Neural cell (in vitro differentiated cells): ENCODE measurements around the gene PPIB. TPM values are rescaled to one million over a fixed set of nuclear protein-coding genes. Genes with fewer than 3 reads are reported as not detected.

Experiments used
- H2AFZ ChIP-seq: fragments of 200-600, 300-800 bp; sonication (generic), shearing (Covaris generic); 2 replicates; pipeline ENCODE4 v1.6.0; 2014; ENCODE audit warnings: low read depth, mild to moderate bottlenecking, antibody characterized with exemption, low read length, moderate library complexity
- H3F3A ChIP-seq: fragments of 200-600 bp; shearing (Covaris generic); 2 replicates; pipeline ENCODE4 v1.6.1; 2016; ENCODE audit warnings: mild to moderate bottlenecking, moderate library complexity, mixed read lengths, antibody characterized with exemption, low read length; ENCODE audit not compliant: insufficient read depth, poor library complexity, severe bottlenecking
- H3K27ac ChIP-seq: fragments of 200-600, 300-800 bp; sonication (generic), shearing (Covaris generic); 2 replicates; pipeline ENCODE4 v1.5.1; 2014; ENCODE audit warnings: mild to moderate bottlenecking, low read length, moderate library complexity
- H3K27me3 ChIP-seq: fragments of 300-800, 200-600 bp; sonication (generic), shearing (Covaris generic); 2 replicates; pipeline ENCODE4 v1.6.0; 2014; ENCODE audit warnings: mild to moderate bottlenecking, low read depth, low read length, moderate library complexity; ENCODE audit not compliant: insufficient read depth
- H3K36me3 ChIP-seq: fragments of 300-800, 200-600 bp; sonication (generic), shearing (Covaris generic); 2 replicates; pipeline ENCODE4 v1.5.1; 2014; ENCODE audit warnings: mild to moderate bottlenecking, antibody characterized with exemption, low read length, moderate library complexity; ENCODE audit not compliant: insufficient read depth
- H3K4me2 ChIP-seq: fragments of 300-800, 200-600 bp; sonication (generic), shearing (Covaris generic); 2 replicates; pipeline ENCODE4 v1.6.0; 2014; ENCODE audit warnings: mild to moderate bottlenecking, low read length
- H3K4me3 ChIP-seq: fragments of 300-800, 200-600 bp; sonication (generic), shearing (Covaris generic); 2 replicates; pipeline ENCODE4 v1.5.1; 2014; ENCODE audit warnings: mild to moderate bottlenecking, low read length, moderate library complexity
- H3K79me2 ChIP-seq: fragments of 200-600 bp; shearing (Covaris generic); replicated peaks from 2 replicates; pipeline ENCODE4 v1.6.0; 2014; ENCODE audit warnings: mild to moderate bottlenecking, low read length, moderate library complexity; ENCODE audit not compliant: insufficient read depth
- H3K9ac ChIP-seq: fragments of 300-800, 200-600 bp; sonication (generic), shearing (Covaris generic); 2 replicates; pipeline ENCODE4 v1.6.1; 2016; ENCODE audit warnings: mild to moderate bottlenecking, low read length, mixed read lengths
- H3K9me2 ChIP-seq: fragments of 200-600 bp; shearing (Covaris generic); 2 replicates; pipeline ENCODE4 v1.6.1; 2016; ENCODE audit warnings: mild to moderate bottlenecking, low read length, mixed read lengths; ENCODE audit not compliant: insufficient read depth
- H3K9me3 ChIP-seq: fragments of 200-600, 300-800 bp; sonication (generic), shearing (Covaris generic); 2 replicates; pipeline ENCODE4 v1.6.1; 2016; ENCODE audit warnings: mild to moderate bottlenecking, mixed run types, low read length, moderate library complexity, mixed read lengths
- H4K20me1 ChIP-seq: fragments of 200-600 bp; shearing (Covaris generic); 2 replicates; pipeline ENCODE4 v1.6.1; 2016; ENCODE audit warnings: mild to moderate bottlenecking, mixed run types; ENCODE audit not compliant: insufficient read depth
- EP300 ChIP-seq: fragments of 450-650 bp; conservative IDR thresholded peaks from 2 replicates; pipeline ENCODE4 v1.6.1; 2014; ENCODE audit warnings: antibody characterized with exemption, mild to moderate bottlenecking, moderate library complexity; ENCODE audit not compliant: poor library complexity, severe bottlenecking
- EZH2 ChIP-seq: fragments of 200-600, 300-800 bp; shearing (Covaris generic), sonication (generic); IDR thresholded peaks from 2 replicates; pipeline ENCODE4 v1.6.1; 2014; ENCODE audit warnings: antibody characterized with exemption, low read length, borderline replicate concordance, mild to moderate bottlenecking; ENCODE audit not compliant: insufficient read depth, poor library complexity, severe bottlenecking
- MXI1 ChIP-seq: fragments of 450-650 bp; conservative IDR thresholded peaks from 2 replicates; pipeline ENCODE4 v1.6.1; 2014; ENCODE audit warnings: antibody characterized with exemption, mild to moderate bottlenecking; ENCODE audit not compliant: poor library complexity, severe bottlenecking
- POLR2AphosphoS5 ChIP-seq: IDR thresholded peaks from 2 replicates; pipeline ENCODE4 v1.6.1; 2012
- RAD21 ChIP-seq: fragments of 450-650 bp; conservative IDR thresholded peaks from 2 replicates; pipeline ENCODE4 v1.6.1; 2014; ENCODE audit warnings: antibody characterized with exemption, mild to moderate bottlenecking, moderate library complexity
- SMC3 ChIP-seq: fragments of 450-650 bp; conservative IDR thresholded peaks from 2 replicates; pipeline ENCODE4 v1.6.1; 2014; ENCODE audit warnings: antibody characterized with exemption, mild to moderate bottlenecking, moderate library complexity; ENCODE audit not compliant: poor library complexity
- TAF1 ChIP-seq: IDR thresholded peaks from 2 replicates; pipeline ENCODE4 v1.6.1; 2012; ENCODE audit warnings: low read depth
- polyA plus RNA-seq: library from polyadenylated mRNA; depleted of rRNA; stranded (reverse); fragments of >200 nt; gene quantifications from 2 replicates; pipeline ENCODE4 v1.2.3, GENCODE V29; 2014
- TF ChIP-seq, protein P1 (sequence below): fragments of 450-650 bp; IDR thresholded peaks from 2 replicates; pipeline ENCODE4 v1.5.1; 2014; ENCODE audit warnings: antibody characterized with exemption, mild to moderate bottlenecking, moderate library complexity; ENCODE audit not compliant: poor library complexity, severe bottlenecking
- TF ChIP-seq, protein P2 (sequence below): IDR thresholded peaks from 2 replicates; pipeline ENCODE4 v1.6.1; 2012; ENCODE audit warnings: borderline replicate concordance

Gene PPIB
- polyA plus RNA-seq, 1 donor from 2014 or later: 206 TPM

DNA sequence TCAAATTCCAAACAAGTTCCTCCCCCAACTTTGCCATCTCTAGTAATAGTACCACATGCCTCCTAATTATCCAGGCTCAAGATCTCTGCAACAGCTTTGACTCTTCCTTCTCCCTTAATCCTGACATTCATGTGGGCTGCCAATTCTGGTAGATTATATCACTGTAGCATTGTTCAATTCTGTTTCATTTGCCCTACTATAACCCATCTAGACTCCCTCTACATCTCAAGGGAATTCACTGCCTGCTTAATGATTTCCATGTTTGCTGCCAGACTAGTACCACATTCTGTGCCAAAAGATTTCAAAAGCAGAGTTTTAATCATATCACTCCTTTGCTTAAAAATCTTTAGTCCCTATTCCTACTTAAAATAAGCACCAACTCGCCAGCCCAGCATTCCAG is 34.6 kb upstream of the PPIB start:
- Histone ChIP-seq H3F3A (no peaks in the 10 kb centered on the region), H3K4me2 (no peak overlapping the region), H3K9me3 (no peaks in the 10 kb centered on the region), H3K27me3 (no peaks in the 10 kb centered on the region), H2AFZ (no peak overlapping the region), H3K9me2 (no peaks in the 10 kb centered on the region), H4K20me1 (no peaks in the 10 kb centered on the region), H3K27ac (no peak overlapping the region), H3K9ac (no peak overlapping the region), H3K79me2 (no peaks in the 10 kb centered on the region), H3K4me3 (no peak overlapping the region), H3K36me3 (no peaks in the 10 kb centered on the region)
- TF ChIP-seq POLR2AphosphoS5 (no peak), SMC3 (no peak), EP300 (no peak), TAF1 (no peak), EZH2 (no peak), RAD21 (no peak), MXI1 (no peak)
- TF ChIP-seq, protein P1, sequence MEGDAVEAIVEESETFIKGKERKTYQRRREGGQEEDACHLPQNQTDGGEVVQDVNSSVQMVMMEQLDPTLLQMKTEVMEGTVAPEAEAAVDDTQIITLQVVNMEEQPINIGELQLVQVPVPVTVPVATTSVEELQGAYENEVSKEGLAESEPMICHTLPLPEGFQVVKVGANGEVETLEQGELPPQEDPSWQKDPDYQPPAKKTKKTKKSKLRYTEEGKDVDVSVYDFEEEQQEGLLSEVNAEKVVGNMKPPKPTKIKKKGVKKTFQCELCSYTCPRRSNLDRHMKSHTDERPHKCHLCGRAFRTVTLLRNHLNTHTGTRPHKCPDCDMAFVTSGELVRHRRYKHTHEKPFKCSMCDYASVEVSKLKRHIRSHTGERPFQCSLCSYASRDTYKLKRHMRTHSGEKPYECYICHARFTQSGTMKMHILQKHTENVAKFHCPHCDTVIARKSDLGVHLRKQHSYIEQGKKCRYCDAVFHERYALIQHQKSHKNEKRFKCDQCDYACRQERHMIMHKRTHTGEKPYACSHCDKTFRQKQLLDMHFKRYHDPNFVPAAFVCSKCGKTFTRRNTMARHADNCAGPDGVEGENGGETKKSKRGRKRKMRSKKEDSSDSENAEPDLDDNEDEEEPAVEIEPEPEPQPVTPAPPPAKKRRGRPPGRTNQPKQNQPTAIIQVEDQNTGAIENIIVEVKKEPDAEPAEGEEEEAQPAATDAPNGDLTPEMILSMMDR: no peak
- TF ChIP-seq, protein P2, sequence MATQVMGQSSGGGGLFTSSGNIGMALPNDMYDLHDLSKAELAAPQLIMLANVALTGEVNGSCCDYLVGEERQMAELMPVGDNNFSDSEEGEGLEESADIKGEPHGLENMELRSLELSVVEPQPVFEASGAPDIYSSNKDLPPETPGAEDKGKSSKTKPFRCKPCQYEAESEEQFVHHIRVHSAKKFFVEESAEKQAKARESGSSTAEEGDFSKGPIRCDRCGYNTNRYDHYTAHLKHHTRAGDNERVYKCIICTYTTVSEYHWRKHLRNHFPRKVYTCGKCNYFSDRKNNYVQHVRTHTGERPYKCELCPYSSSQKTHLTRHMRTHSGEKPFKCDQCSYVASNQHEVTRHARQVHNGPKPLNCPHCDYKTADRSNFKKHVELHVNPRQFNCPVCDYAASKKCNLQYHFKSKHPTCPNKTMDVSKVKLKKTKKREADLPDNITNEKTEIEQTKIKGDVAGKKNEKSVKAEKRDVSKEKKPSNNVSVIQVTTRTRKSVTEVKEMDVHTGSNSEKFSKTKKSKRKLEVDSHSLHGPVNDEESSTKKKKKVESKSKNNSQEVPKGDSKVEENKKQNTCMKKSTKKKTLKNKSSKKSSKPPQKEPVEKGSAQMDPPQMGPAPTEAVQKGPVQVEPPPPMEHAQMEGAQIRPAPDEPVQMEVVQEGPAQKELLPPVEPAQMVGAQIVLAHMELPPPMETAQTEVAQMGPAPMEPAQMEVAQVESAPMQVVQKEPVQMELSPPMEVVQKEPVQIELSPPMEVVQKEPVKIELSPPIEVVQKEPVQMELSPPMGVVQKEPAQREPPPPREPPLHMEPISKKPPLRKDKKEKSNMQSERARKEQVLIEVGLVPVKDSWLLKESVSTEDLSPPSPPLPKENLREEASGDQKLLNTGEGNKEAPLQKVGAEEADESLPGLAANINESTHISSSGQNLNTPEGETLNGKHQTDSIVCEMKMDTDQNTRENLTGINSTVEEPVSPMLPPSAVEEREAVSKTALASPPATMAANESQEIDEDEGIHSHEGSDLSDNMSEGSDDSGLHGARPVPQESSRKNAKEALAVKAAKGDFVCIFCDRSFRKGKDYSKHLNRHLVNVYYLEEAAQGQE: no peak

DNA sequence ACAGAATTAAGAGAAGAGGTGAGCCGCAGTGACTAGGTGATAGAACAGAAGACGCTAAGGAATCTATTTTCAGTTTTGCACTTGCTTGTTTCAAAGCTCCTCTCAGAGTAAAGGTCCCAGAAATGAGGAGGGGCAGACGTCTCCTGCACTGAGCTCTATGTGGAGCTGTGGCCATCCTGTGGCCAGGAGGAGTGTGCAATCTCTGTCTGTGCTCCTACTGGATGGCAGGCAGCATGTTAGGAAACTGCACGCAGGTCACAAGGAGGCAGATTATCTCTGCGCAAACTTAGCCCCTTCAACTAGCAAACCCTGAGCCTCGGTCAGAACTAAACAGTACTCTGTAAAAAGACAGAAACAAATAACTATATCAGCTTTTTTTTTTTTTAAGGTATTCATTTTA is 31.1 kb upstream of the PPIB start:
- Histone ChIP-seq H3K27ac (no peak overlapping the region), H3K36me3 (no peaks in the 10 kb centered on the region), H3K9ac (no peak overlapping the region), H3K9me2 (no peaks in the 10 kb centered on the region), H3K4me2 (no peak overlapping the region), H4K20me1 (no peaks in the 10 kb centered on the region), H3K4me3 (no peak overlapping the region), H2AFZ (no peak overlapping the region), H3K27me3 (no peaks in the 10 kb centered on the region), H3F3A (no peaks in the 10 kb centered on the region), H3K79me2 (no peaks in the 10 kb centered on the region), H3K9me3 (no peaks in the 10 kb centered on the region)
- TF ChIP-seq TAF1: no peak
- TF ChIP-seq EP300: no peak
- no peak for TF ChIP-seq RAD21
- no peak for TF ChIP-seq SMC3
- no peak for TF ChIP-seq EZH2
- TF ChIP-seq, protein P1: no peak
- TF ChIP-seq POLR2AphosphoS5: no peak
- TF ChIP-seq, protein P2: no peak
- no peak for TF ChIP-seq MXI1
